Small intestine (tissue), 16 donors: ENCODE data around the gene ATL2. TPM values are rescaled to one million over a fixed set of nuclear protein-coding genes. Genes with fewer than 3 reads are reported as not detected.

Source experiments
- DNase-seq, 2 donors: peaks; one replicate each; pipeline versions ENCODE4 v3.0.0 to v3.0.0-alpha.2; 2013
- FAIRE-seq: peaks from 2 replicates; lab custom pipeline; 2012; peaks lifted over from hg19 to GRCh38; lab: Jason Lieb, UNC
- H3K27ac ChIP-seq, 3 donors: one replicate each; pipeline ENCODE4 v1.5.1; 2013; ENCODE audit warnings: low read length in 2 of 3, mild to moderate bottlenecking in 2 of 3, control low read depth in 1 of 3, inconsistent platforms in 1 of 3, low read depth in 1 of 3, moderate library complexity in 1 of 3
- H3K27me3 ChIP-seq, 3 donors: one replicate each; pipeline ENCODE4 v1.6.1; 2013; ENCODE audit warnings: low read length in 3 of 3, inconsistent platforms in 1 of 3; ENCODE audit not compliant: control insufficient read depth in 3 of 3, insufficient read depth in 3 of 3
- H3K36me3 ChIP-seq, 3 donors: one replicate each; pipeline ENCODE4 v1.6.1; 2013; ENCODE audit warnings: low read length in 3 of 3, inconsistent platforms in 1 of 3, low read depth in 1 of 3, mild to moderate bottlenecking in 1 of 3, moderate library complexity in 1 of 3; ENCODE audit not compliant: control insufficient read depth in 3 of 3, insufficient read depth in 2 of 3
- H3K4me1 ChIP-seq, 3 donors: one replicate each; pipeline ENCODE4 v1.6.1; 2013; ENCODE audit warnings: low read length in 2 of 3, inconsistent platforms in 1 of 3, low read depth in 1 of 3, mild to moderate bottlenecking in 1 of 3, moderate library complexity in 1 of 3; ENCODE audit not compliant: control insufficient read depth in 3 of 3, insufficient read depth in 2 of 3
- H3K4me3 ChIP-seq, 3 donors: one replicate each; pipeline ENCODE4 v1.5.1; 2013; ENCODE audit warnings: low read length in 3 of 3, control low read depth in 1 of 3, inconsistent platforms in 1 of 3, low read depth in 1 of 3, mild to moderate bottlenecking in 1 of 3, moderate library complexity in 1 of 3
- H3K9me3 ChIP-seq, 2 donors: one replicate each; pipeline ENCODE4 v1.6.1; 2013; ENCODE audit warnings: low read depth in 1 of 2, low read length in 1 of 2; ENCODE audit not compliant: control insufficient read depth in 2 of 2, insufficient read depth in 1 of 2
- WGBS, 3 donors: extraction: QIAGEN DNeasy Blood & Tissue Kit; methylation state at CpG; one replicate each; pipeline ENCODE4 v1.1.7; 2013; 5-methylcytosine and 5-hydroxymethylcytosine counted together
- long read RNA-seq, 10 donors: transcript quantifications; one replicate each; lab custom pipeline, GENCODE V29; 2026
- polyA plus RNA-seq, 4 donors: library from polyadenylated mRNA; stranded (reverse) in 3 of 4; unstranded in 1 of 4; fragments of 200-250 nt in 3 of 4; fragments of 120-200 nt in 1 of 4; gene quantifications; one replicate each; pipeline versions ENCODE4 v1.2.1 to v1.2.3, GENCODE V29; 2013
- donor health status: healthy with polysubstance abuse.
- donor health status: control.
- donor health status: control.
- donor health status: Bipolar disorder and iron deficiency.
- donor health status: healthy.

The ATL2 gene
- polyA plus RNA-seq = 10 to 100 TPM; 26.2 to 78.8 (median 34.5) TPM
- long read RNA-seq, donor 1 = 0 reads
- long read RNA-seq, donor 2, partial matches to known transcripts = 6 of 7 reads
- long read RNA-seq, donor 2, other reads (novel, unspliced or antisense) = 0 of 7 reads
- long read RNA-seq, donor 3, partial matches to known transcripts = 0 of 3 reads
- long read RNA-seq, donor 3, other reads (novel, unspliced or antisense) = 0 of 3 reads
- long read RNA-seq, donor 4, partial matches to known transcripts = 0 of 1 reads
- long read RNA-seq, donor 4, other reads (novel, unspliced or antisense) = 0 of 1 reads
- long read RNA-seq, donor 5, partial matches to known transcripts = 0 of 2 reads
- long read RNA-seq, donor 5, other reads (novel, unspliced or antisense) = 0 of 2 reads
- long read RNA-seq, donor 6, partial matches to known transcripts = 10 of 16 reads
- long read RNA-seq, donor 6, other reads (novel, unspliced or antisense) = 0 of 16 reads
- long read RNA-seq, donor 7 = 0 reads
- long read RNA-seq, donor 8 = 0 reads
- long read RNA-seq, donor 9, partial matches to known transcripts = 0 of 1 reads
- long read RNA-seq, donor 9, other reads (novel, unspliced or antisense) = 0 of 1 reads
- long read RNA-seq, donor 10, partial matches to known transcripts = 0 of 4 reads
- long read RNA-seq, donor 10, other reads (novel, unspliced or antisense) = 0 of 4 reads

DNA sequence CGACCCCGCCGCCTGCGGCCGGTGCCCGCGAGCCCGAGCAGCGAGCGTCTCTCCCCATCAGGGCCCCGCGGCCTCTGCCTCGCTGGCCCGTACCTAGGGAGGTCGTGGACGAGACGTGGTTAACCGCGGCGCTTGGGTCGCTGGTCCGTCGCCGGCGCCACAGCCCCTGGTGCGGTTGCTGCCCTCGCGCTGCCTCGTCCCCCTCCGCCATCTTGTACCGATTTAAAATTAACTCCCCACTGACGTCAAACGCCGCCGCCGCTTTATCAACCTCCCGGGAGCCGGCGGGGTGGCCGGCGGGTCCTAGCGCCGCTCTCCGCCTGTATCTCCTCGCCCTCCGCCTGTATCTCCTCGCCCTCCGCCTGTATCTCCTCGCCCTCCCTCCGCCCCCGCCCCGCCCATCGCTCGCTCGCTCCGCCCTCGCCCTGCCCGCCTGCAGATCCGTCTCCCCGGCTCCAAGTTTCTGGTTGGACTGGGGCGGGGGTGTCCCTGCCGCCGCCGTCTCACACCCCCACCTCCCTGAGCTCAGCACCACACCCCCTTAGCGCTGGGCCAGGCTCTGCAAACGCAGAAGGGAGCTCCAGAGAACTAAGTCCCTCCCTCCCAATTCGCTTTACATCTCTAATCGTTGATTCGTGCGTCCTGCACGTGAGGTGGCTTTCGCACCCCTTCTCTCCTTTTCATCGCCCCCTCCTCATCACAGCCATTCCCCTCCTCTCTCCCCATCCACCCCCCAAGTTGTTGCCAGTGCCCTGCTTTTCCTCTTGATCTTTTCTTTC, at the start of gene ATL2:
TSS of gene ATL2 (minus strand) at position 224 of the 779 bp plus-strand sequence. CDS start at position 211, 13 bp downstream.
- Histone ChIP-seq H3K27ac (peak within 1 kb of the TSS; percentile 97 to 99 (median 98)), H3K36me3 (peaks cover 0 to 4% (median 0%) of the 10 kb centered on the region in 3 donors), H3K4me1 (peaks cover 2 to 20% (median 3%) of the 10 kb centered on the region in 3 donors), H3K4me3 (peak within 1 kb of the TSS; percentile 70 to 98 (median 82)), H3K9me3 (no peaks in the 10 kb centered on the region), H3K27me3 (no peaks in the 10 kb centered on the region)
- no peak for FAIRE-seq
- DNase-seq = peak; percentile 95 to 99
- 0% methylated on average over 42 to 73 of the region's 73 CpGs for WGBS, 3 donors

DNA sequence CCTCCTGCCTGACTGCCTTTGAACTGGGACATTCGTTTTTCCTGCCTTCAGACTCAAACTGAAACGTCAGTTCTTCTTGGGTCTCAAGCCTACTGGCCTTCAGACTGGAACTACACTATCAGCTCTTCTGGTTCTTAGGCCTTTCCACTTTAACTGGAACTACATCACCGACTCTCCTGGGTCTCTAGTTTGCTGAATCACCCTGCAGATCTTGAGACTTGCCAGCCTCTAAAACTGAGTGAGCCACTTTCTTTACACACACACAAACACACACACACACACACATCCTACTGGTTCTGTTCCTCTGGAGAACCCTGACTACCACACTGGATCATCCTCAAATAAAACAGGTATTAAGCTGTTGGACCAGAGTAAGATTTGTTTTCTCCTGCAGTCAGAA, 46.7 kb upstream of the ATL2 start:
- Histone ChIP-seq H3K27ac (no peak overlapping the region), H3K27me3 (peaks cover 0 to 3% (median 0%) of the 10 kb centered on the region in 3 donors), H3K36me3 (no peaks in the 10 kb centered on the region), H3K4me3 (no peak overlapping the region), H3K4me1 (peaks cover 0 to 20% (median 2%) of the 10 kb centered on the region in 3 donors), H3K9me3 (no peaks in the 10 kb centered on the region)
- WGBS, 3 donors = 43 to 67% (median 46%) methylated on average over 3 of the region's 3 CpGs
- no peak for DNase-seq
- FAIRE-seq = no peak

- DNase-seq (peak; percentile 41 to 60), FAIRE-seq (no peak)
- WGBS, 3 donors = 73 to 85% (median 75%) methylated on average over 11 of the region's 11 CpGs
- Histone ChIP-seq H3K36me3 (no peaks in the 10 kb centered on the region), H3K9me3 (no peaks in the 10 kb centered on the region), H3K4me3 (no peak overlapping the region), H3K27me3 (peaks cover 0 to 3% (median 0%) of the 10 kb centered on the region in 3 donors), H3K4me1 (peaks cover 0 to 34% (median 2%) of the 10 kb centered on the region in 3 donors), H3K27ac (no peak overlapping the region)
These were observed 44.4 kb upstream of the ATL2 start for GRCh38 chr2:38421274-38422056.

GRCh38 chr2:38419499-38419898, 42.4 kb upstream of the ATL2 start:
- Histone ChIP-seq H3K27me3 (peaks cover 0 to 3% (median 0%) of the 10 kb centered on the region in 3 donors), H3K4me3 (no peak overlapping the region), H3K9me3 (no peaks in the 10 kb centered on the region), H3K36me3 (no peaks in the 10 kb centered on the region), H3K27ac (peak overlapping the region in 1 of 3 donors; percentile 74), H3K4me1 (peaks cover 0 to 43% (median 2%) of the 10 kb centered on the region in 3 donors)
- no peak for DNase-seq
- WGBS, 3 donors = 47 to 68% (median 51%) methylated on average over 5 of the region's 5 CpGs
- FAIRE-seq = no peak

- Histone ChIP-seq H3K36me3 (no peaks in the 10 kb centered on the region), H3K27me3 (peaks cover 0 to 3% (median 0%) of the 10 kb centered on the region in 3 donors), H3K27ac (peak overlapping the region in 1 of 3 donors; percentile 74), H3K4me3 (no peak overlapping the region), H3K9me3 (peaks cover 0 to 4% of the 10 kb centered on the region in 2 donors), H3K4me1 (peaks cover 0 to 48% (median 4%) of the 10 kb centered on the region in 3 donors)
- DNase-seq (peak in 1 of 2 donors; percentile 59), FAIRE-seq (no peak)
- 78 to 86% (median 81%) methylated on average over 2 of the region's 2 CpGs for WGBS, 3 donors
These were observed 41.7 kb upstream of the ATL2 start for GRCh38 chr2:38418735-38419134.

DNA sequence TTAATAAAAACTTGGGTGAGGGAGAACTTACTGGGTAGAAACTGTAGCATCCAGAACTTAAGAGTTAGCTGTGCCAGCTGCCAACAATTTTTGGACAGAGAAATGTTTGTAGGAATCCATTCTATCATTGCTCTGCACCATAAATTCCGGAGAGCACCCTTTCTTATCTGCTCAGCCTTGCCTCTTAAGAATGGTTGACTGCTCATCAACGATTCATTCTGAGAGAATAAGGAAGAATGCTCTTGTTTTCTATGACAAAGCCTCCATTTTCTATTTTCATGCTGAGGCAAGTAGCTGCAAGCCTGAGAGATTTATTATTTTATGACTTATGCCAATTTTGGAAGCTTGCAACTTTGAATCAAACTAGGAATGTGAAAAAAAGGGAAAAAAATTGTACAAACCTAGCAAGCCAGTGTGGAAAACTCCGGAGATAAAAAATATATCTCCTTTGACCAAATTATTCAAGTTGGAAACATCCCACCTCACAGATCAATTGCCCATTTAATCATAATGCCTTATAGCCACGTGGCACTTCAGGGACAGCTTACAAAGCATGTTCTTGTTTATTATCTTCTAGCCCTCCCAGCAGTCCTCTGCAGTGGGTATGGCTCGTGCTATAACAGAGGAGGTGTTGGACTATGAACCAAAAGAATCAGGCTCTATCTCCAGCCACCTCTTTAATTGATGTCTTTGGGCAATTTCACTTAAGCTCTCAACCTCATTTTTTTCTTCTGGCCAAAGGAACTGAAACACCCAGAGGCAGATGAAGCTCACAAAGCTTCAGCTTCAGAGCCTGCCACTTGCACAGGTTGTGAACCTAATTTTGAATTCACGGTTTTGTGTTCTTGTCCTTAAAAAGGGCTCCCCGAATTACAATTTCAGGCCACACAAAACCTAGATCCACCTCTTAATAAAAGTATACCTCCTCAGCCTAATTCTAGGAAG, 40.9 kb upstream of the ATL2 start:
- H3K27ac ChIP-seq = peak overlapping the region in 1 of 3 donors; percentile 74
- peaks cover 0 to 48% (median 4%) of the 10 kb centered on the region in 3 donors for H3K4me1 ChIP-seq
- FAIRE-seq (no peak), DNase-seq (peak; percentile 69 to 74)
- no peaks in the 10 kb centered on the region for H3K36me3 ChIP-seq
- H3K27me3 ChIP-seq = peaks cover 0 to 3% (median 0%) of the 10 kb centered on the region in 3 donors
- no peak overlapping the region for H3K4me3 ChIP-seq
- WGBS, 3 donors = 33 to 48% (median 39%) methylated on average over 7 of the region's 7 CpGs
- H3K9me3 ChIP-seq = peaks cover 0 to 11% of the 10 kb centered on the region in 2 donors
